ENCODE results near the gene PLCB1.

PLCB1 gene

GRCh38 chr20:8335495-8336195 is 203.6 kb downstream of the PLCB1 start:
- TF ChIP-seq GATA3 (IDR thresholded peaks at IDR 0.05; ENCODE audit: low read depth, low read length) (no peak), GATA2 (IDR thresholded peaks at IDR 0.05; ENCODE audit: low read depth, low read length) (no peak)

- TF ChIP-seq GATA3 (IDR thresholded peaks at IDR 0.05; ENCODE audit: low read depth, low read length) (no peak), GATA2 (IDR thresholded peaks at IDR 0.05; ENCODE audit: low read depth, low read length) (no peak)
Observed at GRCh38 chr20:8339349-8339748, 207.3 kb downstream of the PLCB1 start.

- TF ChIP-seq GATA2 (IDR thresholded peaks at IDR 0.05; ENCODE audit: low read depth, low read length) (no peak), GATA3 (IDR thresholded peaks at IDR 0.05; ENCODE audit: low read depth, low read length) (no peak)
Observed at GRCh38 chr20:8342391-8342790, 210.3 kb downstream of the PLCB1 start.

GRCh38 chr20:8344106-8344505 is 212.0 kb downstream of the PLCB1 start:
- TF ChIP-seq GATA2 (IDR thresholded peaks at IDR 0.05; ENCODE audit: low read depth, low read length) (no peak), GATA3 (IDR thresholded peaks at IDR 0.05; ENCODE audit: low read depth, low read length) (no peak)

- TF ChIP-seq GATA2 (IDR thresholded peaks at IDR 0.05; ENCODE audit: low read depth, low read length) (no peak), GATA3 (IDR thresholded peaks at IDR 0.05; ENCODE audit: low read depth, low read length) (no peak)
Observed at GRCh38 chr20:8344631-8345030, 212.6 kb downstream of the PLCB1 start.

- TF ChIP-seq GATA2 (IDR thresholded peaks at IDR 0.05; ENCODE audit: low read depth, low read length) (no peak), GATA3 (IDR thresholded peaks at IDR 0.05; ENCODE audit: low read depth, low read length) (no peak)
Observed at GRCh38 chr20:8346700-8347270, 214.7 kb downstream of the PLCB1 start.

- TF ChIP-seq GATA3 (IDR thresholded peaks at IDR 0.05; ENCODE audit: low read depth, low read length) = no peak
- TF ChIP-seq GATA2 (IDR thresholded peaks at IDR 0.05; ENCODE audit: low read depth, low read length) = no peak
Observed at GRCh38 chr20:8352486-8352885, 220.4 kb downstream of the PLCB1 start.

- TF ChIP-seq GATA3 (IDR thresholded peaks at IDR 0.05; ENCODE audit: low read depth, low read length) (no peak), GATA2 (IDR thresholded peaks at IDR 0.05; ENCODE audit: low read depth, low read length) (no peak)
Observed at GRCh38 chr20:8353512-8353911, 221.4 kb downstream of the PLCB1 start.

- no peak for TF ChIP-seq GATA3 (IDR thresholded peaks at IDR 0.05; ENCODE audit: low read depth, low read length)
- TF ChIP-seq GATA2 (IDR thresholded peaks at IDR 0.05; ENCODE audit: low read depth, low read length) = no peak
Observed at GRCh38 chr20:8355453-8355852, 223.4 kb downstream of the PLCB1 start.

- no peak for TF ChIP-seq GATA2 (IDR thresholded peaks at IDR 0.05; ENCODE audit: low read depth, low read length)
- no peak for TF ChIP-seq GATA3 (IDR thresholded peaks at IDR 0.05; ENCODE audit: low read depth, low read length)
Observed at GRCh38 chr20:8356806-8357205, 224.7 kb downstream of the PLCB1 start.

GRCh38 chr20:8357703-8358102 is 225.6 kb downstream of the PLCB1 start:
- TF ChIP-seq GATA2 (IDR thresholded peaks at IDR 0.05; ENCODE audit: low read depth, low read length) (no peak), GATA3 (IDR thresholded peaks at IDR 0.05; ENCODE audit: low read depth, low read length) (no peak)

GRCh38 chr20:8360035-8360434 is 228.0 kb downstream of the PLCB1 start:
- TF ChIP-seq GATA2 (IDR thresholded peaks at IDR 0.05; ENCODE audit: low read depth, low read length) (no peak), GATA3 (IDR thresholded peaks at IDR 0.05; ENCODE audit: low read depth, low read length) (no peak)

- TF ChIP-seq GATA2 (IDR thresholded peaks at IDR 0.05; ENCODE audit: low read depth, low read length) = no peak
- TF ChIP-seq GATA3 (IDR thresholded peaks at IDR 0.05; ENCODE audit: low read depth, low read length) = no peak
Observed at GRCh38 chr20:8361006-8361652, 229.1 kb downstream of the PLCB1 start.

GRCh38 chr20:8361779-8362178 is 229.7 kb downstream of the PLCB1 start:
- no peak for TF ChIP-seq GATA2 (IDR thresholded peaks at IDR 0.05; ENCODE audit: low read depth, low read length)
- no peak for TF ChIP-seq GATA3 (IDR thresholded peaks at IDR 0.05; ENCODE audit: low read depth, low read length)

GRCh38 chr20:8362457-8362856 is 230.4 kb downstream of the PLCB1 start:
- TF ChIP-seq GATA2 (IDR thresholded peaks at IDR 0.05; ENCODE audit: low read depth, low read length) = no peak
- TF ChIP-seq GATA3 (IDR thresholded peaks at IDR 0.05; ENCODE audit: low read depth, low read length) = no peak
